PC-3 (cell line): ENCODE measurements around the gene GP2. TPM values are rescaled to one million over a fixed set of nuclear protein-coding genes. Genes with fewer than 3 reads are reported as not detected.

Source experiments
- ATAC-seq: fragments of 200-7000 bp; cut with Tn5 transposase; 2 replicates; pipeline ENCODE4 v1.9.1; 2020; ENCODE audit warnings: mild to moderate bottlenecking, moderate library complexity
- BruUV-seq: library from RNA; stranded (reverse); fragments of 400-500 nt; replicated peaks from 2 replicates; lab custom pipeline; 2021; lab: Mats Ljungman, UMichigan
- CTCF ChIA-PET: fragments of 300-600 bp; sonication (Branson Sonifier 250); formaldehyde crosslinking; loops from one replicate; lab custom pipeline; 2022; ENCODE audit warnings: antibody characterized with exemption; lab: Charles Lee
- POLR2A ChIA-PET: fragments of 300-600 bp; sonication (Branson Sonifier 250); formaldehyde crosslinking; loops from one replicate; lab custom pipeline; 2022; ENCODE audit warnings: antibody characterized with exemption; ENCODE audit not compliant: unreplicated experiment; lab: Charles Lee
- DNase-seq: peaks from one replicate; pipeline ENCODE4 v3.0.0-alpha.2; 2015
- H2AFZ ChIP-seq: fragments of 300-600 bp; sonication (generic); 2 replicates; pipeline ENCODE4 v1.6.0; 2016; ENCODE audit warnings: antibody characterized with exemption, low read length
- H3F3A ChIP-seq: fragments of 300-600 bp; sonication (generic); one replicate; pipeline ENCODE4 v1.6.0; 2017; ENCODE audit warnings: antibody characterized with exemption, low read length, control low read depth, mild to moderate bottlenecking; ENCODE audit not compliant: unreplicated experiment
- H3K27ac ChIP-seq: fragments of 300-600 bp; sonication (generic); 2 replicates; pipeline ENCODE4 v1.5.1; 2016; ENCODE audit warnings: mild to moderate bottlenecking, low read length
- H3K27me3 ChIP-seq: fragments of 300-600 bp; sonication (generic); 2 replicates; pipeline ENCODE4 v1.6.1; 2016; ENCODE audit warnings: low read length, mixed read lengths
- H3K36me3 ChIP-seq: fragments of 300-600 bp; sonication (generic); 2 replicates; pipeline ENCODE4 v1.6.1; 2016; ENCODE audit warnings: low read depth, mixed run types, low read length, mixed read lengths
- H3K4me1 ChIP-seq: fragments of 300-600 bp; sonication (generic); 2 replicates; pipeline ENCODE4 v1.5.1; 2016; ENCODE audit warnings: low read length; ENCODE audit not compliant: insufficient read depth
- H3K4me2 ChIP-seq: fragments of 300-600 bp; sonication (generic); 2 replicates; pipeline ENCODE4 v1.6.0; 2016; ENCODE audit warnings: low read length
- H3K4me3 ChIP-seq: fragments of 300-600 bp; sonication (generic); 2 replicates; pipeline ENCODE4 v1.5.1; 2016; ENCODE audit warnings: mild to moderate bottlenecking, low read length, mixed read lengths
- H3K79me2 ChIP-seq: fragments of 300-600 bp; sonication (generic); 2 replicates; pipeline ENCODE4 v1.6.1; 2017; ENCODE audit warnings: low read length, mixed read lengths
- H3K9ac ChIP-seq: fragments of 300-600 bp; sonication (generic); 2 replicates; pipeline ENCODE4 v1.6.0; 2016; ENCODE audit warnings: mild to moderate bottlenecking, low read length
- H3K9me2 ChIP-seq: fragments of 300-600 bp; sonication (generic); replicated peaks from 2 replicates; pipeline ENCODE4 v1.6.1; 2016; ENCODE audit warnings: mixed run types, low read length, mixed read lengths
- H3K9me3 ChIP-seq: fragments of 300-600 bp; sonication (generic); 2 replicates; pipeline ENCODE4 v1.6.1; 2016; ENCODE audit warnings: low read length, mixed read lengths
- H4K20me1 ChIP-seq: fragments of 300-600 bp; sonication (generic); 2 replicates; pipeline ENCODE4 v1.6.1; 2016; ENCODE audit warnings: low read length, mixed read lengths
- EZH2 ChIP-seq: fragments of 300-600 bp; sonication (generic); IDR thresholded peaks from one replicate; pipeline ENCODE4 v1.6.1; 2017; ENCODE audit warnings: antibody characterized with exemption, mild to moderate bottlenecking, low read length; ENCODE audit not compliant: unreplicated experiment
- EZH2phosphoT487 ChIP-seq: fragments of 300-600 bp; sonication (generic); IDR thresholded peaks from 2 replicates; pipeline ENCODE4 v1.6.1; 2018; ENCODE audit warnings: mild to moderate bottlenecking, antibody characterized with exemption, low read length, borderline replicate concordance
- intact Hi-C: fragments of 100-400 bp; cut with micrococcal nuclease; formaldehyde crosslinking; loops from 2 replicates; pipeline ENCODE4 v1.9.0; 2023
- total RNA-seq: library from RNA; depleted of rRNA; stranded (reverse); fragments of >200 nt; gene quantifications from 2 replicates; pipeline ENCODE4 v1.2.3, GENCODE V29; 2014
- TF ChIP-seq, protein P1 (sequence below): fragments of 300-600 bp; sonication (generic); conservative IDR thresholded peaks from 2 replicates; pipeline ENCODE4 v1.5.1; 2017; ENCODE audit warnings: antibody characterized with exemption, low read depth, mild to moderate bottlenecking, low read length

The GP2 gene
- total RNA-seq, 1 experiment from 2014 or later: not detected

DNA sequence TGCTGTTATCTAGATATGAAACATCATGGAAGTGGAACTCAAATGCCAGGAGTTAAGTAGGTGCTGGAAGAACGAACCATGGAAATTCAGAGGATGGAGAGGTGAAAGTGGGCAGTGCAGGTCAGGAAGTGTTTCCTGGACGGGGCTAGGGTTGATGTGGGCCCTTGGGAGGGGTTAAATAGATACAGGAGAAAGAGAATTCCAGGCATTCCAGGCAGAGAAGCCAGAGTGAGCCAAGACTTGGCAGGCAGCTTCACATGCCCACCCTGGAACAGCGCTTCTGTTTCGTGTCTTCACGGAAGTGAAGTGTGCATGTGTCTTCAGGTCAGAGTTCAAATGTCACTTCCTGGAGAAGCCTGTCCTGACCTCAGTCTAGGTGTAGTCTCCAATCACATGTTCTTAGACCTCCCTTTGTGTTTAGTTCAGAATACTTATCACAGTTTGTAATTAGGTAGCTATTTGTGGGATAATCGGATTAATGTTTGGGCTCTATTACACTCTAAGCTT lies 41.3 kb downstream of the GP2 start:
- Histone ChIP-seq H3K9me2 (no peaks in the 10 kb centered on the region), H3K27ac (no peak overlapping the region), H4K20me1 (no peaks in the 10 kb centered on the region), H3K9me3 (no peaks in the 10 kb centered on the region), H3K4me1 (no peaks in the 10 kb centered on the region), H3K4me3 (no peak overlapping the region), H3K36me3 (no peaks in the 10 kb centered on the region), H3K4me2 (no peak overlapping the region), H3K79me2 (no peaks in the 10 kb centered on the region), H2AFZ (no peak overlapping the region), H3K9ac (no peak overlapping the region), H3F3A (no peaks in the 10 kb centered on the region), H3K27me3 (0 out of 2 replicates have a peak, but pooled peaks cover 3% of the 10 kb centered on the region)
- TF ChIP-seq EZH2 (no peak), EZH2phosphoT487 (no peak)
- TF ChIP-seq, protein P1, sequence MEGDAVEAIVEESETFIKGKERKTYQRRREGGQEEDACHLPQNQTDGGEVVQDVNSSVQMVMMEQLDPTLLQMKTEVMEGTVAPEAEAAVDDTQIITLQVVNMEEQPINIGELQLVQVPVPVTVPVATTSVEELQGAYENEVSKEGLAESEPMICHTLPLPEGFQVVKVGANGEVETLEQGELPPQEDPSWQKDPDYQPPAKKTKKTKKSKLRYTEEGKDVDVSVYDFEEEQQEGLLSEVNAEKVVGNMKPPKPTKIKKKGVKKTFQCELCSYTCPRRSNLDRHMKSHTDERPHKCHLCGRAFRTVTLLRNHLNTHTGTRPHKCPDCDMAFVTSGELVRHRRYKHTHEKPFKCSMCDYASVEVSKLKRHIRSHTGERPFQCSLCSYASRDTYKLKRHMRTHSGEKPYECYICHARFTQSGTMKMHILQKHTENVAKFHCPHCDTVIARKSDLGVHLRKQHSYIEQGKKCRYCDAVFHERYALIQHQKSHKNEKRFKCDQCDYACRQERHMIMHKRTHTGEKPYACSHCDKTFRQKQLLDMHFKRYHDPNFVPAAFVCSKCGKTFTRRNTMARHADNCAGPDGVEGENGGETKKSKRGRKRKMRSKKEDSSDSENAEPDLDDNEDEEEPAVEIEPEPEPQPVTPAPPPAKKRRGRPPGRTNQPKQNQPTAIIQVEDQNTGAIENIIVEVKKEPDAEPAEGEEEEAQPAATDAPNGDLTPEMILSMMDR: no peak
- ChIA-PET CTCF (no interaction called here), POLR2A (no interaction called here)
- DNase-seq: no peak
- ATAC-seq: no peak
- BruUV-seq: no TSS peak
- intact Hi-C loops: no loop called here

DNA sequence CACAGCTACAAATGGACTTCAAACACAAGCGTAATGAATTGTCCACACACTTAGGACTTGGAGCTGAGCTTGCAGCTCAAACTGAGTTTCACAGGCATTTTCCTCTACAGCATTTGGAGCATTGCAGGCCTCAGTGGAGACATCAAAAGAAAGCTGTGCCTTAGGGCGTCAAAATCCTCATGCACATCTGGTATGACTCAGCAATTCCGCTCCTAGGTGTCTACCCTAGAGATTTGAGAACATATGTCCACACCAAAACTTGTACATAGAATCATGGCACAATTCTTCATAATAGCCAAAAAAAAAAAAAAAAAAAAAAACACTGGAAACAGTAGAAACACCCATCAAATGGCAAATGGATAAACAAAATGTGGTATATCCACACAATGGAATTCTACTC lies 47.1 kb downstream of the GP2 start:
- intact Hi-C loops: no loop called here
- Histone ChIP-seq H3K36me3 (no peaks in the 10 kb centered on the region), H3K9me3 (no peaks in the 10 kb centered on the region), H4K20me1 (no peaks in the 10 kb centered on the region), H3K27me3 (no peaks in the 10 kb centered on the region), H3K27ac (no peak overlapping the region), H3K9me2 (no peaks in the 10 kb centered on the region), H3F3A (no peaks in the 10 kb centered on the region), H2AFZ (no peak overlapping the region), H3K4me2 (no peak overlapping the region), H3K9ac (no peak overlapping the region), H3K4me3 (no peak overlapping the region), H3K79me2 (no peaks in the 10 kb centered on the region), H3K4me1 (no peaks in the 10 kb centered on the region)
- ChIA-PET CTCF (no interaction called here), POLR2A (no interaction called here)
- no peak for TF ChIP-seq EZH2
- no peak for TF ChIP-seq EZH2phosphoT487
- TF ChIP-seq, protein P1: no peak
- DNase-seq (no peak), ATAC-seq (no peak)
- BruUV-seq: no TSS peak

DNA sequence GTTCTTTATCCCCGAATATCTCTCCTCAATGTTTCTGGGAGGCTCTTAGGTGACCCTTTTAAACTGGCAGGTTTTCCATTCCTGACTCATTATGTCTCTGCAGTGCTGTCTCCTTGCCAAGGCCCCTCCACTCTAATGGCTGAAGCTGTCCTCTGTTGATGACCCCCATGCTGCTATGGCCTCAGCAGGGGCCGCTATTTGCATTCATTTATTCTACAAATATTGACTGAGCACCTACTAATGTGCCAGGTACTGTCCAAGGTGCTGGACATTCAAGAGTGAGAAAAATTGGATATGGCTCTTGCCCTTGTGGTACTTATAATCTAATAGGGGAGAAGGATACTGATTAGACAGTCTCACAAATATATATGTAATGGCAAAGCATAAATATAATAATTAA lies 55.4 kb downstream of the GP2 start:
- H3K4me2 ChIP-seq: no peak overlapping the region
- no peaks in the 10 kb centered on the region for H3K4me1 ChIP-seq
- BruUV-seq: no TSS peak
- no peak overlapping the region for H3K27ac ChIP-seq
- no peak for TF ChIP-seq EZH2
- TF ChIP-seq EZH2phosphoT487: no peak
- TF ChIP-seq, protein P1: no peak
- H3K27me3 ChIP-seq: no peaks in the 10 kb centered on the region
- H3K36me3 ChIP-seq: no peaks in the 10 kb centered on the region
- no peak overlapping the region for H3K4me3 ChIP-seq
- POLR2A ChIA-PET: no interaction called here
- H3K9me2 ChIP-seq: no peaks in the 10 kb centered on the region
- CTCF ChIA-PET: no interaction called here
- ATAC-seq: no peak
- H3F3A ChIP-seq: no peaks in the 10 kb centered on the region
- no peaks in the 10 kb centered on the region for H3K9me3 ChIP-seq
- no peak overlapping the region for H2AFZ ChIP-seq
- no peak for DNase-seq
- no peak overlapping the region for H3K9ac ChIP-seq
- no peaks in the 10 kb centered on the region for H3K79me2 ChIP-seq
- H4K20me1 ChIP-seq: no peaks in the 10 kb centered on the region
- intact Hi-C loops: no loop called here
